ENCODE results near the gene SPRR2F. TPM values are rescaled to one million over a fixed set of nuclear protein-coding genes. Genes with fewer than 3 reads are reported as not detected.

Gene SPRR2F
- total RNA-seq, 1 experiment from 2014 or later, result not detected

- Histone ChIP-seq H3K79me2 (ENCODE audit: insufficient read depth, low read length) (no peaks in the 10 kb centered on the region), H3K27me3 (ENCODE audit: insufficient read depth, low read length) (no peaks in the 10 kb centered on the region), H3K36me3 (ENCODE audit: control insufficient read depth in 1 of 2, insufficient read depth in 2 of 2, low read length in 2 of 2) (no peaks in the 10 kb centered on the region), H2AFZ (ENCODE audit: low read depth, low read length, poor library complexity, severe bottlenecking) (peak overlapping the region; percentile 52), H3K4me1 (ENCODE audit: control insufficient read depth in 1 of 2, insufficient read depth in 2 of 2, low read length in 2 of 2) (peaks cover 9 to 20% of the 10 kb centered on the region in 2 experiments; a peak in 3 of 4 replicates), H4K20me1 (ENCODE audit: insufficient read depth) (no peaks in the 10 kb centered on the region), H3K9me3 (ENCODE audit: control insufficient read depth in 1 of 2, insufficient read depth in 1 of 2, low read depth in 1 of 2, low read length in 2 of 2) (no peaks in the 10 kb centered on the region), H3K9me2 (ENCODE audit: insufficient read depth) (no peaks in the 10 kb centered on the region), H3K27ac (ENCODE audit: low read depth, low read length) (peak overlapping the region; percentile 53; the same call in 1 of the 2 replicates), H3K4me3 (replicated peaks in 1 of 2; ENCODE audit: low read depth in 1 of 2, low read length in 2 of 2) (0 out of 4 replicates have a peak overlapping the region, but pooled peaks of 1 of the 2 experiments have one; percentile 15), H3K9ac (ENCODE audit: low read length) (no peak overlapping the region), H3K4me2 (ENCODE audit: low read length) (peak overlapping the region; percentile 60)
- BruUV-seq (replicated peaks), result no TSS peak
- intact Hi-C loops (cut with micrococcal nuclease), result no loop called here
- peak; percentile 46; the same call in 1 of the 2 replicates for ATAC-seq
- CTCF ChIA-PET, result no interaction called here
- POLR2A ChIA-PET, result no interaction called here
- DNase-seq (ENCODE audit: low read depth, low spot score), result peak; percentile 47
- TF ChIP-seq ATF3 (IDR thresholded peaks at IDR 0.05) (no peak), RAD21 (IDR thresholded peaks at IDR 0.05; ENCODE audit: low read depth) (no peak), SP1 (IDR thresholded peaks at IDR 0.05; ENCODE audit: low read depth) (no peak), ZBTB33 (IDR thresholded peaks at IDR 0.05; ENCODE audit: extremely low read depth, insufficient replicate concordance, low read length) (no peak), FOSL1 (IDR thresholded peaks at IDR 0.05; ENCODE audit: low read depth) (peak; percentile 21; the same call in 1 of the 2 replicates), JUND (IDR thresholded peaks at IDR 0.05) (peak; percentile 53)
- RAD21 ChIA-PET (ENCODE audit: low non-redundant PET in 1 of 2, low total read pairs in 2 of 2, uncharacterized antibody in 2 of 2, unreplicated experiment in 2 of 2), result no interaction called here
These were observed 13.8 kb downstream of the SPRR2F start for GRCh38 chr1:153099461-153100045.

GRCh38 chr1:153095764-153096163 is 17.6 kb downstream of the SPRR2F start:
- no peak overlapping the region for H3K4me3 ChIP-seq (replicated peaks in 1 of 2; ENCODE audit: low read depth in 1 of 2, low read length in 2 of 2)
- no peak overlapping the region for H3K4me2 ChIP-seq (ENCODE audit: low read length)
- ChIA-PET RAD21 (ENCODE audit: low non-redundant PET in 1 of 2, low total read pairs in 2 of 2, uncharacterized antibody in 2 of 2, unreplicated experiment in 2 of 2) (no interaction called here), POLR2A (no interaction called here), CTCF (no interaction called here)
- H3K36me3 ChIP-seq (ENCODE audit: control insufficient read depth in 1 of 2, insufficient read depth in 2 of 2, low read length in 2 of 2), result no peaks in the 10 kb centered on the region
- no peak overlapping the region for H2AFZ ChIP-seq (ENCODE audit: low read depth, low read length, poor library complexity, severe bottlenecking)
- no peaks in the 10 kb centered on the region for H4K20me1 ChIP-seq (ENCODE audit: insufficient read depth)
- no TSS peak for BruUV-seq (replicated peaks)
- H3K9ac ChIP-seq (ENCODE audit: low read length), result no peak overlapping the region
- H3K9me3 ChIP-seq (ENCODE audit: control insufficient read depth in 1 of 2, insufficient read depth in 1 of 2, low read depth in 1 of 2, low read length in 2 of 2), result no peaks in the 10 kb centered on the region
- intact Hi-C loops (cut with micrococcal nuclease), result no loop called here
- no peaks in the 10 kb centered on the region for H3K9me2 ChIP-seq (ENCODE audit: insufficient read depth)
- H3K4me1 ChIP-seq (ENCODE audit: control insufficient read depth in 1 of 2, insufficient read depth in 2 of 2, low read length in 2 of 2), result peaks cover 8 to 19% of the 10 kb centered on the region in 2 experiments; a peak in 3 of 4 replicates
- no peak overlapping the region for H3K27ac ChIP-seq (ENCODE audit: low read depth, low read length)
- DNase-seq (ENCODE audit: low read depth, low spot score) (no peak), ATAC-seq (no peak)
- H3K79me2 ChIP-seq (ENCODE audit: insufficient read depth, low read length), result no peaks in the 10 kb centered on the region
- H3K27me3 ChIP-seq (ENCODE audit: insufficient read depth, low read length), result no peaks in the 10 kb centered on the region
- TF ChIP-seq ZBTB33 (IDR thresholded peaks at IDR 0.05; ENCODE audit: extremely low read depth, insufficient replicate concordance, low read length) (no peak), SRF (IDR thresholded peaks at IDR 0.05; ENCODE audit: low read depth) (no peak), EZH2phosphoT487 (IDR thresholded peaks at IDR 0.05; ENCODE audit: borderline replicate concordance) (no peak), REST (IDR thresholded peaks at IDR 0.05; ENCODE audit: low read depth) (no peak), POLR2A (IDR thresholded peaks at IDR 0.05; ENCODE audit: borderline replicate concordance, extremely low read depth, insufficient read depth, insufficient read length) (no peak), ATF3 (IDR thresholded peaks at IDR 0.05) (no peak), RAD21 (IDR thresholded peaks at IDR 0.05; ENCODE audit: low read depth) (no peak), EGR1 (IDR thresholded peaks at IDR 0.05; ENCODE audit: low read depth) (no peak)
